IPS-15b (cell line): ENCODE measurements around the gene NCOA1.
"Not testable (repeated sequence)": the region's sequence is repeated elsewhere in the genome, so short reads cannot be mapped to it uniquely, and the experiment has no call there.

Experiments used
- H3K27me3 ChIP-seq: one replicate; pipeline ENCODE4 v1.6.1; 2013; ENCODE audit warnings: low read length; ENCODE audit not compliant: control insufficient read depth, insufficient read depth
- H3K36me3 ChIP-seq: one replicate; pipeline ENCODE4 v1.6.1; 2013; ENCODE audit warnings: low read length; ENCODE audit not compliant: control insufficient read depth, insufficient read depth
- H3K4me1 ChIP-seq: one replicate; pipeline ENCODE4 v1.6.1; 2013; ENCODE audit warnings: mild to moderate bottlenecking, low read length; ENCODE audit not compliant: control insufficient read depth, insufficient read depth
- H3K4me3 ChIP-seq: one replicate; pipeline ENCODE4 v1.5.1; 2013; ENCODE audit warnings: low read depth, low read length
- H3K9ac ChIP-seq: one replicate; pipeline ENCODE4 v1.6.1; 2013; ENCODE audit warnings: low read depth, mild to moderate bottlenecking, low read length
- H3K9me3 ChIP-seq: one replicate; pipeline ENCODE4 v1.6.1; 2013; ENCODE audit warnings: mild to moderate bottlenecking, low read length; ENCODE audit not compliant: control insufficient read depth, insufficient read depth

Gene NCOA1

DNA sequence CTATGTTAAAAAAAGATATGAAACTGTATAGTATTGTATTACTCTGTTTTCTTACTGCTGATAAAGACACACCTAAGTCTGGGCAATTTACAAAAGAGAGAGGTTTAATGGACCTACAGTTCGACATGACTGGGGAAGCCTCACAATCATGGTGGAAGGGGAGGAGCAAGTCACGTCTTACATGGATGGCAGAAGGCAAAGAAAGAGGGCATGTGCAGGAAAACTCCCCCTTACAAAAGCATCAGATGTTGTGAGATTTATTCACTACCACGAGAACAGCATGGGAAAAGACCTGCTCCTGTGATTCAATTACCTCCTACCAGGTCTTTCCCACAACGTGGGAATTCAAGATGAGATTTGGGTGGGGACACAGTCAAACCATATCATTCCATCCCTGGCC is 57.0 kb downstream of the NCOA1 start:
- Histone ChIP-seq H3K27me3 (no peaks in the 10 kb centered on the region), H3K9ac (no peak overlapping the region), H3K36me3 (no peaks in the 10 kb centered on the region), H3K9me3 (no peaks in the 10 kb centered on the region), H3K4me3 (no peak overlapping the region), H3K4me1 (no peaks in the 10 kb centered on the region)

DNA sequence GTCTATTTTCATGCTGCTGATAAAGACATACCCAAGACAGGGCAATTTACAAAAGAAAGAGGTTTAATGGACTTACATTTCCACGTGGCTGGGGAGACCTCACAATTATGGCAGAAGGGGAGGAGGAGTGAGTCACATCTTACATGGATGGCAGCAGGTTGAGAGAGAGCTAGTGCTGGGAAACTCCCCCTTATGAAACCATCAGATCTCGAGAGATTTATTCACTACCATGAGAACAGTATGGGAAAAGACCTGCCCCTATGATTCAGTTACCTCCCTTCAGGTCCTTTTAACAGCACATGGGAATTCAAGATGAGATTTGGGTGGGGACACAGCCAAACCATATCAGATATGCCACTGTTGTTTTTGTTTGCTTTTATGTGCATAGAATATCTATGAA is 59.2 kb downstream of the NCOA1 start:
- H3K27me3 ChIP-seq, H3K36me3 ChIP-seq, H3K4me1 ChIP-seq, H3K9me3 ChIP-seq, H3K4me3 ChIP-seq, H3K9ac ChIP-seq: not testable (repeated sequence)

DNA sequence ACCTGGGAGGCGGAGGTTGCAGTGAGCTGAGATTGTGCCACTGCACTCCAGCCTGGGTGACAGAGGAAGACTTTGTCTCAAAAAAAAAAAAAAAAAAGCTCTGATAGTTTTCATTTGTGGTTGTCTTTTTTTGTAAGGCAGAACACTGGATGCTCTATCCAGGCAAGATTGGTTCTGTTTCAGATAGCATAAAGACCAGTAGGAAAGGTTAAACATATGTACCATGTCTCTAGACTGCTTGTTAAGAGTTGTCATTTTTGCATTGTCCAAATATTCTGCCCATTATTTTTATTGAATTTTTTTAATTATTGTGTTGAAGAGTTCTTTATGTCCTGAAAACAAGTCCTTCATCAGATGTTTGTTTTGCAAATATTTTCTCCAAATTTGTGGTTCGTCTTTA is 60.0 kb downstream of the NCOA1 start:
- no peaks in the 10 kb centered on the region for H3K4me1 ChIP-seq
- no peaks in the 10 kb centered on the region for H3K36me3 ChIP-seq

DNA sequence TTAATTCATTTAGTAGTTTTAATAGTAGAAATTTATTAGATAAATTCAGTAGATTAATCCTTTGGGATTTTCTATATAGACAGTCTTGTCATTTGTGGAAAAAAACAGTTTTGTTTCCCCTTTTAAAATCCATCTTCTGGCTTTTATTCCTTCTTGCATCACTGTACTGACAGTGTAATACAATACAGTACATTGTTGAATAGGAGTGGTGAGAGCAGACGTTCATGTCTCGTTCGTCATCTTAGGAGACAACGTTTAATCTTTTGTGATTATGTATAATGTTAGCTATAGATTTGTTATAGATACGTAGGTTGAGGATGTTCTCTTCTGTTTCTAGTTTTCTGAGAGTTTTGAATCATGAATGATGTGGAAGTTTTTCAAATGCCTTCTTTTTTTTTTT is 61.8 kb downstream of the NCOA1 start:
- Histone ChIP-seq H3K36me3 (no peaks in the 10 kb centered on the region), H3K9ac (no peak overlapping the region), H3K27me3 (no peaks in the 10 kb centered on the region), H3K4me1 (no peaks in the 10 kb centered on the region), H3K4me3 (no peak overlapping the region), H3K9me3 (no peaks in the 10 kb centered on the region)

More for the DNA sequence above, 60.0 kb downstream of the NCOA1 start:
- Histone ChIP-seq H3K9me3 (no peaks in the 10 kb centered on the region), H3K9ac (no peak overlapping the region), H3K27me3 (no peaks in the 10 kb centered on the region), H3K4me3 (no peak overlapping the region)

DNA sequence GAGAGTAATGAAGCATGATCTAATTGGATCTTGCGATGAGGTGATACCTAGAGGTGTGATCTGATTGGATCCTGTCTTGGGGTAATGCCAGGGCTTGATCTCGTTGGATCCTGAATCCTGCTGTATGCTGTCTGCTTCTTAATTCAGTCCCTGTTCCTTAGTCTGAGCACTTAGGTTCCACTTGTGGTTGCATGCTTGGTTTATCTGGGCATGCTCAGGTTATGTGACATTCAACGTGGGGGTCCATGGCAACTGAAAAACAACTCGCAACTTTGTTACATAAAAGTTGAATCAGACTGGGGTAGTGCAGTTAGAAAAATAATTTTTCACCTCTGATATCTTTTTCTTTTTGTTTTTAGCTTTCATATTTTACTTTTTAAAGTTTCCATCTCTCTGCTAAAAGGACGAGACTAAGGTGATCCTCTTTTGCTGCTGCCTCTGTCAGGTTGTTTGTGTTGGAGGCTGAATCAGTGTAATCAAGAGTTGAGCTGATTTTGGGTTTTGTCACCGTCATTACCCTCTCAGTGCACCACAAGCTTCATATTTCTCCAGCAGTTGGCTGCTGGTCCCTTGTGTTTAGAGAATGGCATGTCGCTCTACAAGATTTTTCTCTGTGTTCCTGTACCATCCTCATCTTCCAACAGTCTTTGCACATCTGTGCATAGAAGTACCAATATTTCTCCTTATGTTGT is 67.9 kb downstream of the NCOA1 start:
- H3K4me1 ChIP-seq, result no peaks in the 10 kb centered on the region
- no peak overlapping the region for H3K4me3 ChIP-seq
- H3K9me3 ChIP-seq, result no peaks in the 10 kb centered on the region
- no peaks in the 10 kb centered on the region for H3K36me3 ChIP-seq
- no peaks in the 10 kb centered on the region for H3K27me3 ChIP-seq
- no peak overlapping the region for H3K9ac ChIP-seq

DNA sequence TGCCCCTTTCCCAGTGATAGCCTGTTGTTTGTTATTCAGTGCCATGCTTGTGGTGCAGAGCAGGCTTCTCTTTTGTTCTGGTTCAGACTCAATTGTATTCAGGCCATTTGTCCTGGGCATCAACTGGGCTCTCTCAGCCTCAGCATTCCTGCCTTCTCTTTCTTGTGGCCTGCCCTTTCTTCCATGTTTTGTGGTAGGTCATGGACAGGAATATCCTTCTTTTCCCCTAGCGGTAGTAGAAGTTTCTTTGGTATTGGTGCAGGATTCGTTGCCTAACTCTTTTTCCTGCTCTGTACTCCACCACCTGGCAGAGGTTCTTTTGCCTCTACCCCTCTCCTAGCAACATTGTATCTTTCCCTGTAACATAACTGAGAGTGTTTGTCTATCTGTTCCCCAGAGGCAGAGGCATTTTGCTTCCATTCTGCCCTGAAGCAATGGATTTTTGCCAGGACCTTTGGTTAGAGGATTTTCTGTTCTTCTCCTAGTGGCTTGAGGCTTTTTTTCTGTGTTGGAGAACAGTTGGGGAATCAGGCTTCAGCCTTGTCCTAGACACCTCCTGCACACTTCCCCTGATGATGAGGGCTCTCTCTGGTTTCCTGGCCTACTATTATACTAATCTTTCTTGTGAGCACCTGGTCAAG is 68.5 kb downstream of the NCOA1 start:
- Histone ChIP-seq H3K9ac (no peak overlapping the region), H3K4me1 (no peaks in the 10 kb centered on the region), H3K36me3 (no peaks in the 10 kb centered on the region), H3K9me3 (no peaks in the 10 kb centered on the region), H3K4me3 (no peak overlapping the region), H3K27me3 (no peaks in the 10 kb centered on the region)

DNA sequence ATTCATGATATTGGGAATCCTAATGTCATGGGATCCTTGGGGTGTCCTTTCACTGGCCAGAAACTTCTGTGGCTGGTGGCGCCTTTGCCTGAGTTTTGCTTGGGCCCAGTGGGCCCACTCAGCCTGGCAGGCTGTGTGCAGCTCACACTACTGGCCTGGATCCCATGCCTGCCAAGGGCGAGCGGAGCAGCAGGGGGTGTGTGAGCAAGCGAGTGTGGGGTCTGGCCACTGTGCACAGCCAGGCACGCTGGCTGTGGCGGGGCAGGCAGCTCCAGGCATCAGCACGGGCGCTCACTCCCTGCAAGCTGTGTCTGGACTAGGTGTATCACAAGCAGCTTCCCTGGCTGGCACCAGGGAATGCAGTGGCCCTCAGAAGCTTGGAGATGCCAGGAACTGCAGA is 74.5 kb downstream of the NCOA1 start:
- no peak overlapping the region for H3K9ac ChIP-seq
- no peaks in the 10 kb centered on the region for H3K36me3 ChIP-seq
- no peaks in the 10 kb centered on the region for H3K27me3 ChIP-seq
- H3K4me3 ChIP-seq, result no peak overlapping the region
- no peaks in the 10 kb centered on the region for H3K4me1 ChIP-seq
- no peaks in the 10 kb centered on the region for H3K9me3 ChIP-seq

DNA sequence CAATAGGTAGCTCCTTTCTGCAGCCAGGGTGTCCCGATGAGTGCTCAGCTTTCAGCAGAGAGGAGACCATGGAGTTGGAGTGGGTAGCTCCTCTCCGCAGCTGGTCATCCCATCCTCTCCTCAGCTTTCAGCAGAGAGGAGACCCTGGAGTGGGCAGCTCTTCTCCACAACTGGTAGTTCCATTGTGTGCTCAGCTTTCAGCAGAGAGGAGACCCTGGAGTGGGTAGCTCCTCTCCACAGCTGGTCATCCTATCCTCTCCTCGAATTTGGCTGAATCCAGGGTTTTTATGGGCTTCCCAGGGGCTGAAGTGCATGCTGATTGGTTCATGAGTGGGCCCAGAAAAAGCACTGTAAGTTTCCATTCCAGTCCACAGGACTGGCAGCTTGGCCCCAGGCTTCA is 75.2 kb downstream of the NCOA1 start:
- Histone ChIP-seq H3K27me3 (no peaks in the 10 kb centered on the region), H3K9ac (no peak overlapping the region), H3K4me1 (no peaks in the 10 kb centered on the region), H3K4me3 (no peak overlapping the region), H3K36me3 (no peaks in the 10 kb centered on the region), H3K9me3 (no peaks in the 10 kb centered on the region)

DNA sequence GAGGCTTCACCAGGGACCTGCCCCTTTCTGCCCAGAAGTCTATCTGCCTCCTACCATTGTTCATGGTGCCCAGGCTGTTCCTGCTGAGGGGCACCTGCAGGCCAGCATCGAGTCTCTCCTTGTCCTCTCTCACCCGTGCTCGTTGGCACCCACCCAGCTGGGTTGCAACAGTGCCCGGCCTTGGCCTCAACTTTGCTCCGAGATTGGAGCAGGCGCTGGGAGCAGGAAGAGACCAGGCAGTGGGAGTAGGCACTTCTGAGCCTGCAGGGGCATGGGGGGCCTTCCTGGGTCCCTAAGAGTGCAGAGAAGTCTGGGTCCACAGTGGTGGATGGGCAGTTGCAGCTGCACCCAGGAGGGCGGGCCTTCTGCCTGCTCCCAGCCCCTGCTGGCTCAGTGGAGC is 75.6 kb downstream of the NCOA1 start:
- Histone ChIP-seq H3K4me1 (no peaks in the 10 kb centered on the region), H3K4me3 (no peak overlapping the region), H3K9ac (no peak overlapping the region), H3K36me3 (no peaks in the 10 kb centered on the region), H3K9me3 (no peaks in the 10 kb centered on the region), H3K27me3 (no peaks in the 10 kb centered on the region)

DNA sequence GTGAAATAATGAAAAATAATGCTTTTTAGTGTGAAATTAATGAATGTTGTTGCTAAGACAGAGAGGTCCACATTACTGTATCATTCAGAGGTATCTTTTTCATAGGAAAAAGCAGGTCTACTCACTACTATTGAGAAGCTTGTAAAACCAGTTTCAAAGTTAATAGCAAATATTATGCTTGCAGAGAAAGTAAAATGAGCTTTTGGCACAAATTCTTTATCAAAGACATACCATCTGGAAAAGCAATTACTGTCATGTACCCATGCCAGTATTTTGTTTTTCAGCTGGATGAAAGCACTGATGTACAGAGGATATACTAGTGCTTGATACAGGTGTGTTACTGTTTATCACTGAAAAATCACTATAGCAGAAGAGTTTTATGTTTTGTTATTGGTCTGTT is 77.5 kb downstream of the NCOA1 start:
- H3K27me3 ChIP-seq, result no peaks in the 10 kb centered on the region
- H3K9ac ChIP-seq, result no peak overlapping the region
- H3K9me3 ChIP-seq, result no peaks in the 10 kb centered on the region
- H3K4me3 ChIP-seq, result no peak overlapping the region
- H3K36me3 ChIP-seq, result no peaks in the 10 kb centered on the region
- H3K4me1 ChIP-seq, result no peaks in the 10 kb centered on the region

DNA sequence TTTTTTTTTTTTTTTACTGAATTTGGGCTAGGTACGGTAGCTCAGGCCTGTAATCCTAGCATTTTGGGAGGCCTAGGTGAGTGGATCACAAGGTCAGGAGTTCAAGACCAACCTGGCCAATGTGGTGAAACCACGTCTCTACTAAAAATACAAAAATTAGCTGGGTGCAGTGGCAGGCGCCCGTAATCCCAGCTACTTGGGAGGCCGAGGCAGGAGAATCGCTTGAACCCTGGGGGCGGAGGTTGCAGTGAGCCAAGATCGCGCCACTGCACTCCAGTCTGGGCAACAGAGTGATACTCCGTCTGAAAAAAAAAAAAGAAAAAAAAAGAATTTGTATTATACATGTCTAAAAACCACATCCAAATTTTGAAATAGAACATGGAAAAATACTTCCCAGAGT is 78.5 kb downstream of the NCOA1 start:
- H3K9me3 ChIP-seq, H3K27me3 ChIP-seq, H3K4me3 ChIP-seq, H3K9ac ChIP-seq, H3K36me3 ChIP-seq, H3K4me1 ChIP-seq: not testable (repeated sequence)

DNA sequence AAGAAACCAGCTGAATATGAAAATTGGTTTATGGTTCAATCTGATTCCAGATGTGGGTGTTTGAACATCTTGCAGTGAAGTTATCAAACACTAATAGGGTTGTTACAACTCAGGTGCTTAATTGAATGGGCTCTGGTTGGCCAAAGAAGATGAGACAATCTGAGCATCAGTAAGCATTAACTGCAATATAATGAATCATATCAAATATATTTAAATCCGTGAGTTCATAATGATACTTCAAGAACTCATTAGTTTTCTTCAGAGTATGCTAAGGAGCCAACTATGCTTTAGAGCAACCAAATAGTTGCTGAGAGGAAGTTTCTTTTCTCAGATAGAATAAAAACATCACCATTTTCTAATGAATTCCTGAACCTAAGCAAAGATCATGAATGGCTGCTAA is 79.2 kb downstream of the NCOA1 start:
- H3K4me1 ChIP-seq, result no peaks in the 10 kb centered on the region
- no peaks in the 10 kb centered on the region for H3K9me3 ChIP-seq
- no peak overlapping the region for H3K4me3 ChIP-seq
- no peaks in the 10 kb centered on the region for H3K36me3 ChIP-seq
- no peak overlapping the region for H3K9ac ChIP-seq
- H3K27me3 ChIP-seq, result no peaks in the 10 kb centered on the region
